ENCODE results near the gene NF2.

Gene NF2

DNA sequence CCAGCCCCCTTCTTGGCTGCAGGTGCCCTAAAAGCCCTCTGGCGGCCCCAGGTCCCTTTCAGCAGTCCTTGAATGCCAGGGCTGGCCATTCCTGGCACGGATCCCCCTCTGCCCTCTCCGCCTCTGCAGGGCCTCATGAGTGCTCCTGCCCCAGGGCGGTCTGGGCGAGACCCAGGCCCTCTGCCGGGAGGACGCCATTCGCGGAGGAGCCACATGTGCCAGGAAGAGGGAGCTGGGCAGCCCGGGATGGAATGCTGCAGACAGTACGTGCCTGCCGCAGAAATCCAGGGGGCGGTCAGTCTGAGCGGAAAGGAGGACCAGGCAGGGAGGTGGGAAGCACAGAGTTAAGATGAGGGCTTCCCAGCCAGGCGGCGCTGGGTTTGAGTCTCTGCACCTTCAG is 119.2 kb downstream of the NF2 start:
- no peak overlapping the region for H3K27ac ChIP-seq
- no peak overlapping the region for H3K4me3 ChIP-seq (ENCODE audit: low read depth in 1 of 2, low read length in 1 of 2)
- peaks cover 0 to 8% of the 10 kb centered on the region in 2 experiments for H3K4me1 ChIP-seq (ENCODE audit: control insufficient read depth in 1 of 2, insufficient read depth in 1 of 2, low read depth in 1 of 2, low read length in 1 of 2)
- H3K9me3 ChIP-seq, result no peaks in the 10 kb centered on the region
- TF ChIP-seq, protein P1, sequence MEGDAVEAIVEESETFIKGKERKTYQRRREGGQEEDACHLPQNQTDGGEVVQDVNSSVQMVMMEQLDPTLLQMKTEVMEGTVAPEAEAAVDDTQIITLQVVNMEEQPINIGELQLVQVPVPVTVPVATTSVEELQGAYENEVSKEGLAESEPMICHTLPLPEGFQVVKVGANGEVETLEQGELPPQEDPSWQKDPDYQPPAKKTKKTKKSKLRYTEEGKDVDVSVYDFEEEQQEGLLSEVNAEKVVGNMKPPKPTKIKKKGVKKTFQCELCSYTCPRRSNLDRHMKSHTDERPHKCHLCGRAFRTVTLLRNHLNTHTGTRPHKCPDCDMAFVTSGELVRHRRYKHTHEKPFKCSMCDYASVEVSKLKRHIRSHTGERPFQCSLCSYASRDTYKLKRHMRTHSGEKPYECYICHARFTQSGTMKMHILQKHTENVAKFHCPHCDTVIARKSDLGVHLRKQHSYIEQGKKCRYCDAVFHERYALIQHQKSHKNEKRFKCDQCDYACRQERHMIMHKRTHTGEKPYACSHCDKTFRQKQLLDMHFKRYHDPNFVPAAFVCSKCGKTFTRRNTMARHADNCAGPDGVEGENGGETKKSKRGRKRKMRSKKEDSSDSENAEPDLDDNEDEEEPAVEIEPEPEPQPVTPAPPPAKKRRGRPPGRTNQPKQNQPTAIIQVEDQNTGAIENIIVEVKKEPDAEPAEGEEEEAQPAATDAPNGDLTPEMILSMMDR (IDR thresholded peaks at IDR 0.05), result no peak
- peaks cover 97% of the 10 kb centered on the region for H3K27me3 ChIP-seq
- H3K36me3 ChIP-seq, result no peaks in the 10 kb centered on the region

DNA sequence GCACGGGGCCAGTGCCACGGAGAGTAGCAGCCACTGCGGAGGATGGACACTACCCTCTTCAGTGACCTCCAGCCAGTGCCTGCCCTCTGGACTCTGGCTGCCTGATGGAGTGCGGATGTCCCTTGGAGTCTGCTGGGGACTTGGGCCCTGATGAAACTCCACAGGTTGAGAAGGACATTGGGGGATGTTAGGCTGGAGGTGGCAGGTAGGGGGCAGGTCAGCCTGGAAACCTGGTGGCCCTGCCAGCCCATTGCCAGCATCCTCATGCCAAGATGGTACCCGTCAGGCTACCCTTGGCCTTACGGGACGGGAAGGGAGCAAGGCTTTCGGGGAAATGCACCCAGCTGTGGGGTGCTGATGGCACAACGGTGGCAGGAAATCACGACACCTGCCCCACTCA is 120.3 kb downstream of the NF2 start:
- Histone ChIP-seq H3K4me1 (ENCODE audit: control insufficient read depth in 1 of 2, insufficient read depth in 1 of 2, low read depth in 1 of 2, low read length in 1 of 2) (peaks cover 0 to 8% of the 10 kb centered on the region in 2 experiments), H3K36me3 (peaks cover under 1% of the 10 kb centered on the region), H3K27me3 (peaks cover 85% of the 10 kb centered on the region), H3K4me3 (ENCODE audit: low read depth in 1 of 2, low read length in 1 of 2) (no peak overlapping the region), H3K9me3 (no peaks in the 10 kb centered on the region), H3K27ac (no peak overlapping the region)
- TF ChIP-seq, protein P1 (IDR thresholded peaks at IDR 0.05), result no peak

DNA sequence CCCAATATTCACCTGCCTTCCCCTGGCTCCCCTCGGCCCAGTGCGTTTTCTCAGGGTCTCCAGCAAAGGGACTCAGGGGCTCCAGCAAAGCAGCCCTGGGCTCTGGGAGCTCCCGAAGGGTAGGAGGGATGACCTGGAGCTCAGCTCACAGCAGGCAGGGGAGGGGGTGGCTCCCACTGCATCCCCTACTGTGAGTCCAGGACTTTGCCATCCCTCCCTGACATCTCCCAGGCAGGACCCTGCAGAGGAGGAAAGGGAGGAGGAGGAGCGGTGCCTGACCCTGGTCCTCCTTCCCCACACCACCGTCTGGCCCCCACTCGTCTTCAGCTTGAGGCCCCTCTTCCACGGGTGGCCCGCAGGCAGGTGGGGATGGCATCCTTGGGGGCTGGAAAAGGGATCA is 121.4 kb downstream of the NF2 start:
- H3K27me3 ChIP-seq, result peaks cover 75% of the 10 kb centered on the region
- peaks cover 0 to 8% of the 10 kb centered on the region in 2 experiments for H3K4me1 ChIP-seq (ENCODE audit: control insufficient read depth in 1 of 2, insufficient read depth in 1 of 2, low read depth in 1 of 2, low read length in 1 of 2)
- no peak overlapping the region for H3K4me3 ChIP-seq (ENCODE audit: low read depth in 1 of 2, low read length in 1 of 2)
- TF ChIP-seq, protein P1 (IDR thresholded peaks at IDR 0.05), result no peak
- H3K36me3 ChIP-seq, result peaks cover 11% of the 10 kb centered on the region
- H3K9me3 ChIP-seq, result no peaks in the 10 kb centered on the region
- no peak overlapping the region for H3K27ac ChIP-seq

DNA sequence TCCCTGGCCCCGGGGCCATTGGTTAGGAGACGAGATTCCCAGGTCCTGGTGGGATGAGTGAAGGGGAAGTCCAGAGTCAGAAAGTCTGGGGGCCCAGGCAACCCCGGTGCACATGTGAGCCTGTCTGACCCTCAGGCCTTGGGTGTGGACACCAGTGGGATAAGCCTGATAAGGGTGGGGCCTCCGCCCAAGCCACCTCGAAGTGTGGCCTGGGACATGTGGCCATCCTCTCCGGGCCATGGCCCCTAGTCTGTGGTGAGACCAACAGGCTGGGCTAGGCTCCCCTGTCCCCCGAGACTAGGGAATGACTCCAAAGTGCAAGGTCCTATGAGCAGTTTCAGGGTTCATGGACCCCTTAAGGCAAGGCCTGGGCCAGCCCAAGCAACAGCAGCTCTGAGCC is 122.7 kb downstream of the NF2 start:
- no peak overlapping the region for H3K4me3 ChIP-seq (ENCODE audit: low read depth in 1 of 2, low read length in 1 of 2)
- TF ChIP-seq, protein P1 (IDR thresholded peaks at IDR 0.05), result no peak

DNA sequence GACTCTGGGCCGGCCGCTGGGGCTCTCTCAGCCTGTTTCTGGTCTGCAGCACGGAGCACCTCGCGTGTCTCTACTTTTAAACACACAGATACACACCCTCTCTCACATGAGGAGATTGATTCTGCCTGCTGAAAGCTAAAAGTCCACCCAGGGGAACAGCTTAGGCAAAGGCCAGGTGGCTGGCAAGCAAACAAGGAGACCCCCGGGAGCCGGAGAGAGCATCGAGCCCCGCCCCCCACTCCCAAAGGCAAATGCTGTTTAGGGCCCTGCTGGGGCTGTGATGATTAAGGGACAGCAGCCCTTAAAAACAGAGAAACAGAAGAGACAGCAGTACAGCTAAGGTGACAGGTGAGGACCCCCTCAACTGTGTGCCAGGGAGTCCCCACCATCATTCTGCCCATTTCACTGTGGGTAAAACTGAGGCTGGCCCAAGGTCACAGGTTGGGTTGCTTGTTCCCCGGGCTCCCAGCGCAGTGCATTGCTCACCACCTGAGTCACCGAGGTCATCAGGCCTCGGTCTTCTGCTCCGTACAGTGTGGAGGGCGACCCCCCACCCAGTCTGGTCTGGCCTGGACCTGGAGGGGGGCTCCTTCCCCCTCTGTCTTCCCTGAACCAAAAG is 123.2 kb downstream of the NF2 start:
- no peak overlapping the region for H3K27ac ChIP-seq
- peaks cover 27% of the 10 kb centered on the region for H3K36me3 ChIP-seq
- no peak overlapping the region for H3K4me3 ChIP-seq (ENCODE audit: low read depth in 1 of 2, low read length in 1 of 2)
- no peaks in the 10 kb centered on the region for H3K4me1 ChIP-seq (ENCODE audit: control insufficient read depth in 1 of 2, insufficient read depth in 1 of 2, low read depth in 1 of 2, low read length in 1 of 2)
- TF ChIP-seq, protein P1 (IDR thresholded peaks at IDR 0.05), result no peak
- H3K27me3 ChIP-seq, result peaks cover 59% of the 10 kb centered on the region
- H3K9me3 ChIP-seq, result no peaks in the 10 kb centered on the region

More for the DNA sequence above, 122.7 kb downstream of the NF2 start:
- Histone ChIP-seq H3K36me3 (peaks cover 24% of the 10 kb centered on the region), H3K9me3 (no peaks in the 10 kb centered on the region), H3K27ac (no peak overlapping the region), H3K4me1 (ENCODE audit: control insufficient read depth in 1 of 2, insufficient read depth in 1 of 2, low read depth in 1 of 2, low read length in 1 of 2) (no peaks in the 10 kb centered on the region), H3K27me3 (peaks cover 64% of the 10 kb centered on the region)
